GM12878 (cell line): ENCODE measurements around the gene KCTD17. TPM values are rescaled to one million over a fixed set of nuclear protein-coding genes. Genes with fewer than 3 reads are reported as not detected.

Experiments used
- ATAC-seq: fragments of 200-7000 bp; cut with Tn5 transposase; 3 replicates; pipeline ENCODE4 v1.9.1; 2020; ENCODE audit warnings: mild to moderate bottlenecking, moderate library complexity
- BruUV-seq: library from RNA; stranded (reverse); fragments of 400-500 nt; replicated peaks from 2 replicates; lab custom pipeline; 2021; lab: Mats Ljungman, UMichigan
- CTCF ChIA-PET: fragments of 300-600 bp; sonication (Branson Sonifier 250); formaldehyde crosslinking; extraction: SDS; loops from one replicate; lab custom pipeline; 2021; ENCODE audit warnings: inconsistent platforms; lab: Yijun Ruan, JAX
- POLR2A ChIA-PET: fragments of 350-600 bp; formaldehyde crosslinking; extraction: SDS; loops from one replicate; lab custom pipeline; 2021; ENCODE audit warnings: inconsistent platforms; lab: Charles Lee
- RAD21 ChIA-PET: fragments of 300-600 bp; sonication (Branson Sonifier 250); formaldehyde crosslinking; loops from one replicate; lab custom pipeline; 2023; ENCODE audit warnings: antibody characterized with exemption; ENCODE audit not compliant: unreplicated experiment; lab: Charles Lee
- SMC1A ChIA-PET: fragments of 300-600 bp; sonication (Branson Sonifier 250); formaldehyde crosslinking; loops from one replicate; lab custom pipeline; 2023; ENCODE audit not compliant: unreplicated experiment, uncharacterized antibody; lab: Charles Lee
- DNase-seq: peaks from one replicate; pipeline ENCODE4 v3.0.0-alpha.2; 2011; ENCODE audit warnings: low read depth, low spot score
- FAIRE-seq: peaks from 3 replicates; lab custom pipeline; 2011; peaks lifted over from hg19 to GRCh38; lab: Jason Lieb, UNC
- H2AFZ ChIP-seq: 2 replicates; pipeline ENCODE4 v1.6.0; 2011; ENCODE audit warnings: low read depth, low read length, control low read depth; ENCODE audit not compliant: control insufficient read depth
- H3K27ac ChIP-seq: 2 replicates; pipeline ENCODE4 v1.5.1; 2011; ENCODE audit warnings: control low read depth; ENCODE audit not compliant: control insufficient read depth, insufficient read depth
- H3K27me3 ChIP-seq, 2 experiments: replicated peaks in 1 of 2; 2 replicates each; pipeline versions ENCODE4 v1.6.0 to v1.6.1; 2011; ENCODE audit warnings: low read length in 1 of 2; ENCODE audit not compliant: control insufficient read depth in 2 of 2, insufficient read depth in 2 of 2
- H3K36me3 ChIP-seq, 2 experiments: 2 replicates each; pipeline ENCODE4 v1.5.1; 2011; ENCODE audit warnings: low read length in 1 of 2; ENCODE audit not compliant: control insufficient read depth in 2 of 2, insufficient read depth in 2 of 2
- H3K4me1 ChIP-seq: 2 replicates; pipeline ENCODE4 v1.6.1; 2011; ENCODE audit warnings: mild to moderate bottlenecking, low read length, moderate library complexity, mixed read lengths; ENCODE audit not compliant: control insufficient read depth, insufficient read depth
- H3K4me2 ChIP-seq: 2 replicates; pipeline ENCODE4 v1.6.0; 2011; ENCODE audit warnings: control low read depth; ENCODE audit not compliant: control insufficient read depth, insufficient read depth
- H3K4me3 ChIP-seq: fragments of 200-600 bp; sonication (generic); 2 replicates; pipeline ENCODE4 v1.5.1; 2016
- H3K79me2 ChIP-seq: 2 replicates; pipeline ENCODE4 v1.6.0; 2011; ENCODE audit warnings: low read length; ENCODE audit not compliant: control insufficient read depth, insufficient read depth
- H3K9ac ChIP-seq: 2 replicates; pipeline ENCODE4 v1.8.0; 2011; ENCODE audit warnings: low read length, control low read depth, mixed read lengths; ENCODE audit not compliant: control insufficient read depth, insufficient read depth
- H3K9me3 ChIP-seq: replicated peaks from 3 replicates; pipeline ENCODE4 v1.5.1; 2011; ENCODE audit warnings: mild to moderate bottlenecking, low read length; ENCODE audit not compliant: control insufficient read depth, insufficient read depth
- H4K20me1 ChIP-seq: 2 replicates; pipeline ENCODE4 v1.6.0; 2011; ENCODE audit not compliant: control insufficient read depth, insufficient read depth
- BACH1 ChIP-seq: fragments of 450-650 bp; IDR thresholded peaks from 2 replicates; pipeline ENCODE4 v1.6.1; 2017; ENCODE audit warnings: mild to moderate bottlenecking, borderline replicate concordance
- CREM ChIP-seq: IDR thresholded peaks from 2 replicates; pipeline ENCODE4 v1.6.1; 2014; ENCODE audit warnings: antibody characterized with exemption, low read depth
- ESRRA ChIP-seq: IDR thresholded peaks from 2 replicates; pipeline ENCODE4 v1.6.1; 2012; ENCODE audit warnings: mild to moderate bottlenecking, low read length, improper control_type of control experiment
- EZH2 ChIP-seq: IDR thresholded peaks from 2 replicates; pipeline ENCODE4 v1.6.1; 2012; ENCODE audit warnings: low read depth, mild to moderate bottlenecking, control low read depth, inconsistent platforms, low read length, borderline replicate concordance; ENCODE audit not compliant: control insufficient read depth
- HDGF ChIP-seq: fragments of 450-650 bp; IDR thresholded peaks from 2 replicates; pipeline ENCODE4 v1.6.1; 2016; ENCODE audit warnings: antibody characterized with exemption
- HSF1 ChIP-seq: fragments of 150-350 bp; IDR thresholded peaks from 2 replicates; pipeline ENCODE4 v1.6.1; 2014; ENCODE audit warnings: mild to moderate bottlenecking, low read depth, low read length
- KLF5 ChIP-seq: fragments of 450-650 bp; IDR thresholded peaks from 2 replicates; pipeline ENCODE4 v1.6.1; 2014; ENCODE audit warnings: mild to moderate bottlenecking; ENCODE audit not compliant: partially characterized antibody
- NBN ChIP-seq: fragments of 450-650 bp; IDR thresholded peaks from 2 replicates; pipeline ENCODE4 v1.6.1; 2016
- NR2C2 ChIP-seq: IDR thresholded peaks from 2 replicates; pipeline ENCODE4 v1.6.1; 2011; ENCODE audit warnings: borderline replicate concordance, low read depth; ENCODE audit not compliant: control insufficient read depth, insufficient read length
- RAD21 ChIP-seq: IDR thresholded peaks from 2 replicates; pipeline ENCODE4 v1.6.1; 2011; ENCODE audit warnings: mild to moderate bottlenecking, low read depth, low read length, moderate library complexity; ENCODE audit not compliant: insufficient read depth
- RB1 ChIP-seq: fragments of 450-650 bp; formaldehyde crosslinking; IDR thresholded peaks from 2 replicates; pipeline ENCODE4 v1.6.1; 2017; ENCODE audit warnings: mild to moderate bottlenecking, borderline replicate concordance
- RCOR1 ChIP-seq: conservative IDR thresholded peaks from 2 replicates; pipeline ENCODE4 v1.6.1; 2012; ENCODE audit warnings: low read depth, low read length, improper control_type of control experiment
- SREBF1 ChIP-seq: IDR thresholded peaks from 2 replicates; pipeline ENCODE4 v1.6.1; 2012; ENCODE audit warnings: mild to moderate bottlenecking, low read length
- STAT1 ChIP-seq: fragments of 450-650 bp; conservative IDR thresholded peaks from 2 replicates; pipeline ENCODE4 v1.6.1; 2014; ENCODE audit warnings: antibody characterized with exemption, mild to moderate bottlenecking
- ZBTB33 ChIP-seq: fragments of 450-650 bp; IDR thresholded peaks from 2 replicates; pipeline ENCODE4 v1.6.1; 2017; ENCODE audit warnings: mild to moderate bottlenecking
- ZNF622 ChIP-seq: fragments of 450-650 bp; IDR thresholded peaks from 2 replicates; pipeline ENCODE4 v1.6.1; 2017; ENCODE audit warnings: mild to moderate bottlenecking, inconsistent platforms
- ZZZ3 ChIP-seq: IDR thresholded peaks from 2 replicates; pipeline ENCODE4 v1.6.1; 2011; ENCODE audit warnings: low read depth; ENCODE audit not compliant: control insufficient read depth, insufficient read length
- WGBS: methylation state at CpG from one replicate; pipeline ENCODE4 v1.1.6; 2016; ENCODE audit warnings: low lambda C conversion rate; ENCODE audit not compliant: insufficient replicate concordance, insufficient coverage; ENCODE audit errors: missing lambda C conversion rate; 5-methylcytosine and 5-hydroxymethylcytosine counted together
- in situ Hi-C: fragments of 300-500 bp; cut with MboI; formaldehyde crosslinking; loops from 9 replicates; pipeline ENCODE4 v1.14.3; 2018; ENCODE audit warnings: mixed read lengths
- intact Hi-C: fragments of 100-400 bp; cut with micrococcal nuclease; formaldehyde crosslinking; loops from one replicate; pipeline ENCODE4 v1.14.2; 2022; ENCODE audit not compliant: unreplicated experiment
- polyA plus RNA-seq, 11 experiments: library from polyadenylated mRNA; depleted of rRNA in 4 of 11; unstranded in 6 of 11; stranded (reverse) in 5 of 11; fragments of >200 nt; fragmentation: Nextera tagmentation in 4 of 11; fragmentation: Illumina TruSeq in 1 of 11; extraction: Ambion mirVana in 4 of 11; extraction: Trizol in 1 of 11; gene quantifications; 1 replicate in 1 of 11; 2 replicates in 10 of 11; pipeline versions ENCODE4 v1.2.1 to v1.2.3, GENCODE V29; 2011 to 2016; ENCODE audit warnings: inconsistent platforms in 2 of 11, missing spikeins in 2 of 11, low read depth in 1 of 11
- total RNA-seq, 4 experiments: library from RNA; depleted of rRNA in 3 of 4; stranded (reverse); fragments of >200 nt in 3 of 4; fragmentation: Illumina TruSeq in 1 of 4; extraction: Trizol in 1 of 4; gene quantifications; 2 replicates each; pipeline versions ENCODE4 v1.2.1 to v1.2.3, GENCODE V29; 2013 to 2021

KCTD17 gene
- total and polyA plus RNA-seq, 10 of the 15 experiments (the other 5 are each of a cell fraction or from before 2014, with no cell fraction given) = 0.16 to 18.4 (median 10.1) TPM; not detected in 1

- SMC1A ChIA-PET = no interaction called here
- TF ChIP-seq STAT1 (no peak), ESRRA (no peak), ZZZ3 (no peak), SREBF1 (no peak), KLF5 (no peak), BACH1 (no peak), ZBTB33 (no peak), RAD21 (no peak), HDGF (no peak), ZNF622 (no peak), HSF1 (no peak), RCOR1 (no peak), CREM (no peak), RB1 (no peak), NBN (no peak), NR2C2 (no peak), EZH2 (no peak)
- no peak for FAIRE-seq
- Histone ChIP-seq H3K4me1 (no peaks in the 10 kb centered on the region), H3K36me3 (no peaks in the 10 kb centered on the region), H3K9ac (no peak within 1 kb of the TSS), H3K79me2 (no peaks in the 10 kb centered on the region), H3K27me3 (no peaks in the 10 kb centered on the region), H3K9me3 (no peaks in the 10 kb centered on the region), H4K20me1 (no peaks in the 10 kb centered on the region), H3K4me3 (no peak within 1 kb of the TSS), H3K27ac (no peak within 1 kb of the TSS), H3K4me2 (no peak within 1 kb of the TSS), H2AFZ (no peak within 1 kb of the TSS)
- CTCF ChIA-PET = no interaction called here
- no peak for DNase-seq
- RAD21 ChIA-PET = no interaction called here
- 59% methylated on average over 8 of the region's 13 CpGs for WGBS
- in situ Hi-C loops = no loop called here
- POLR2A ChIA-PET = interaction anchor here (0.7 kb wide), 1 partner anchor 38 kb away, joined by 4 read pairs; no protein-coding TSS in a partner anchor
- intact Hi-C loops = no loop called here
- no TSS peak for BruUV-seq
- no peak for ATAC-seq
Observed at GRCh38 chr22:37109242-37109917, 57.8 kb downstream of the KCTD17 start, which contains the start of gene TMPRSS6. Gene TMPRSS6 (minus strand): TSS chr22:37109713. CDS start chr22:37103417, 6,296 bp downstream.
